NCI-H82 (cell line): ENCODE results near the gene TARS3.

Experiments used
- DNase-seq: peaks from one replicate; lab custom pipeline; 2025; lab: John Stamatoyannopoulos, UW

TARS3 gene

DNA sequence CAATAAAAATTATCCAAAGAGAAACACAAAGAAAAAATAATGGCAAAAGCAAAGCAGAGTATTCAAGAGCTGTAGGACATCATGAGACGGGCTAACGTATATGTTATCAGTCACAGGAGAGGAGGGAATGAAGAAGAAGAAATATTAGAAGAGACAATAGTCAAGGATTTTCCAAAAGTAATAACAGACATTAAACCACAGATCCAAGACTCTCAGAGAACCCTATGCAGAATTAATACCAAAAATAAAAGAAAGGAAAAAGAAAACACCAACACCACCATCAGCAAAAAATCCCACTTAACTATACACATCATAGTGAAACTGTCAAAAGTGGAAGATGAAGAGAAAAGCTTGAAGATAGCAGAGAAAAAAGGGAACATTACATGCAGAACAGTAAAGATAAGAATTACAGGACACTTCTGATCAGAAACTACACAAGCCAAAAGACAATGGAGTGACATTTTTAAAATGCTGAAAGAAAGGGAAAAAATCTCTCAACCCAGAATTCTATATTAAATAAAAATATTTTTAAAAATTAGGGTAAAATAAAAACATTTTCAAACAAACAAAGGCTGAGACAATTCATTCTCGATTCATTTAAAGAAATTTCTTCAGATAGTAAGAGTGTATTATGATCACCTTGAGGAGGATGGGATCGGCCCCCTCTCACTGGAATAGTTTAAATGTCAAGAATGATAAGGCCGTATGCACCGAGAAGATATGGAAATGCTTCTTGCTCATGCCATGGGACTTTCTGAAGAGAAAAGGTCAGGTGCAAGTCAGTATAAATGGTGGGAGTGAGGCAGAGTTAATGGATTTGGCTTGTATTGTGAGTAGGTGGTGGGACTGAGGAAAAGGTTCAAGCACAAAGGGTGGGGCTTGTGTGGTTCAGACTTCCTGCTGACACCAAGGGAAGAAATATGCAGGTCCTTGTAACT is 100.6 kb downstream of the TARS3 start:
- DNase-seq, result no peak

DNA sequence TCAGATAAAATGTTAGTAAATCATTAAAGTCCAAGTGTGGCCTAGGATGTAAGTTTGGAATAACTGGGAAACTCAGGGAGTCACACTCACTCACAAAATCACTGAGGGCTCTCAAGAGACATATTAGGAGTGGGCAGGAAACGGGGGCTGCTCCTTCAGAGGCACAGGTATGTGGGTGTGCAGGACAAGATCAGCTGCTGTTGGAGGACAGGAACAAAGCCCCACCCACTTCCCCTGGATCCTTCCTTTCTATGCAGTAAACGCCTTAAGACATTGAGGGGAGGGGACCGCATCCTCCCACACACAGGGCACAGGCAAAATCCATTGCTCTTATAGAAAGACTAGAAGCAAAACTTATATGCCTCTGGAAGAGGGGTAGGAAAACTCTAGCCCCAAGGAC is 102.3 kb downstream of the TARS3 start:
- no peak for DNase-seq

DNA sequence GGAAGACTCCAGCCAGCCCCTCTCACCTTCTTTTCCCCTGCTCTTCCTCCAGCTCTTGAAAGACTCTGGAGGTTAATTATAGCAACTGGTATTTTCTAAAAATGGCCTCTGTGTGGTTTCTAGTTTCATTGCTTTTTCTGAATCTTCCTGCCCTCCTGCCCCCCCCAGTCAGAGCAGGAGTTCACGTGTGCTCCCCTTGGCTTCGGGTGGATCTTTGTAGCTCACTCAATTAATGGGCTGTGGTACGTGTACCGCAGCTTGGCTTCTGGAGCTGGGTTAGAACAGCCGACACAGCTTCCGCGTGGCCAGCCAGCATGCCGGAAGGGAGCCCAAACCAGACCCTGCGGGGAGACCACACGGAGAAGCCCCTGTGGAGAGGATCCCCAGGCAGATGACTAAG is 103.6 kb downstream of the TARS3 start:
- no peak for DNase-seq

DNA sequence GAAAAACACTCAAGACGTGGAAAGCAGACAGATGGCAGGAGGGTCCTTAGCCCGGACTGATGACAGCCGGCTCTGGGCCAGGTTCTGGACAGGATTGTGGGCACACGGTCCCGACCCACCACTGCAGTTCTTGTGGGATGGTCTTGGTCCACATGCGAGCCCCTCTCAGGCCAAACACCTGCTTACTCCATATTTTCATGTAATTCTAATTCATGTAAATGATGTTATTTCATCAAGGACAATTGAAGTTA is 104.7 kb downstream of the TARS3 start:
- DNase-seq, result no peak

DNA sequence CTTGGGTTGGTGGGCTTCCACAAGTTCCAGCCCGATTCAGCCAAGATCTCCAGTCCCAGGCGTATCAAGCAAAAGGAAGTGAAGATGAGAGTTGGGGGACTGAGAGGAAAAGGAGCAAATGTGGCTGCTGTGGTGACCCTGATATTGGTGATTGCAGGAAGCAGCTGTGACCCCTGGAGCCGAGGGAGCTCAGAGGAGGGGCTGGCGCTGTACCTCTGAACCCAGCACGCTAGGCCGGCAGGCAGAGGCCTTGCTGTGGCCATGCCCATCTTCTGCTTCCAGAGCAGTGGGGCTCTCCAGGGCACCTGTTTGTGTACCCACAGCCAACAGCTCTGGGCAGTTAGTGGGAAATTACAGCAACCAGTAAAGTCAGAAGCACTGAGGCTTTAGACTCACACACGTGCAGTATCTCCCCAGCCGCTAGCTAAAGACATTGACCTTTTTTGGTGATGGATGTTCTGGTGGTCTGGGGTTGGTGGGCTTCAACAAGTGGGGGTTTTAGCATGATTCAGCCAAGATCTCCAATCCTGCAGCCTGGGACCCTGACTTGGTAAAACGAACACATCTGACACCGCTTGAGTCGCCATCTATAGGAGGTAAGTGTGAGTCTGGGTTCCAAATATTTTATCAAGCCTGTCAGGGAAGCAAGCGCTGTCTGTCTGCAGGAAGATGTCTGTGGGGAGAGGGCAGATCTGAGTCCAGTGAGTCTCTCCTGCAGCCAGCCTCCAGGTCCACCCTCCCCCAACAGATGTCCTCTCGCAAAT is 105.2 kb downstream of the TARS3 start:
- no peak for DNase-seq

DNA sequence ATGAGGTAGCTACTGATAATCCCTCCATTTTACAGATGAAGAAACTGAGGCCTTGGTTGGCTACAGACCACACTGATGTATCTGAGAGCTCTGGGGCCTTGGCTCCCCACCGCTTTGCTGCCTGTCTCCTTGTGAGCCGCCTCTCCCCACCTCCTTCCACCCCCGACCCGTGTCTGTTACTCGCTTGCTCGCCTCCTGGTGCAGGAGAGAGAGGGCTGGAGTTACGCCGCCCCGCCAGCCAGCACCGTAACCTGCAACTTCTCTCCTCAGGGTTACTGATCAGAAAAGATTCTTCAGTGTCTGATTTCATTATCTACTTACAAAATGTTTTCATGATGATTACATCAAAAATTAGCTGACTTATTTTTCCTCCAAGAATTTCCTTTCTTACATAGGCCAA is 106.2 kb downstream of the TARS3 start:
- no peak for DNase-seq

DNA sequence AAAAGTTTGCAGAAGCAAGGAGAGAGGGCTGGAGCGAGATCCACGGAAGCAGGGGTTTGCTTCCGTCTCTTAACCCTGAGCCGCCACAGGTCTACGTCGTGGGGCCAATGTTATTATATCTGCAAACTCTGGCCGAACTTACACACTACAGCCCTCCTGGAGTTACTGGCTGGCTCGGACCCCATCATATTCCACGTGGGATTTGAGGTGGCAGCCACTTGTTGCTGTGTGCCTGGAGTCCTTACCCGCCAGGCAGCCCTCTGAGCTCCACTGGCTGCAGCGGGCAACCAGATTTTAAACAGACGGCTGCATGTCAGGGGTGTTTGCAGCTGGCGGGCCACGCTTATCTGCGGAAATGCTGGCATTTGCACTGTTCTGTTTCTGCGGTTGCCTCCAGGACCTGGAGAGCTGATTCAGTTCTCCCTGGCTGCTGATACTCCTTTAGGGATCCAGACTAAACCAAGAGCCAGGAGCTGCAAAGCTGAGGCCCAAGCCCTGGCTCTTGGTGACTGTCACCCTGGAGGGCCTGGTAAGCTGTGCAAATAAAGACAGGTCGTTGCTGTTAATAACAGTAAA is 106.8 kb downstream of the TARS3 start:
- no peak for DNase-seq

DNA sequence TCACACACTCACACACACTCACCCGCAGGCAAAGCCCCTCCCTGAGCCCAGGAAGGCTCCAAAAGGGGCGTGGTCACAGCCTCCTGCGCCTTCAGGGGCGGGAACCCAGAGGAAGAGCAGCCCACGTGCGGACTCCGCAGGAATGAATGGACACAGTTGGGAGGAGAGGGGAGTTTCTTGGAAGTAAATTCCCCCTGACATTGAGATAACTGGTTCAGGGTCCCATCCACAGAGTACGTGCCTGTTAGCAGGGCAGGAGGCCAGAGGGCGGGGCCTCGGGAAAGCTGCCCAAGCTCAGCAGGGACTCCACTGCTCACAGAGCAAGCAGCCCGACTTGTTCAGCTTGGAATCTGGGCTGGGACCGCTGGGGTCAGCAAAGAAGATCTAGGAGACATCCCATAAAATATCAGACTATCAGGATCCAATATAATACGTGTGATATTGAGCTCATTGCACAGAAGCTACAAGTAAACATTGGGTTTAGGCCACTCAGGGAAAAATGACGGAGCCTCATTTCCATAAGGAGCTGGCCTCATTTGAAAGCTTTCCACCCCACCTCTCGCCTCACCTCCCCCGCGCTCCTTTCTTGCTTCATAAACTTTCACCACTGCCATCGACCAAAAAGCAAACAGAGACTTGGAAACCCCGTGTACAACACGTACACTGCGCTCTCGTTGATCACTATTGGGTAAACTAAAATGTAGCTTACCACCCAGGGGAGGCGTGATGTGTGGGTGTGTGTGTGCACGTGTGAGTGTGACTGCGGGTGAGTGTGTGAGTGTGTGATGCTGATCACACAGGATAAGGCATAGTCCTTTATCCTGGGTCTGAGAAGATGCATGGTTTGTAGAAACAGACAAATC is 108.1 kb downstream of the TARS3 start:
- DNase-seq, result peak; percentile 32

DNA sequence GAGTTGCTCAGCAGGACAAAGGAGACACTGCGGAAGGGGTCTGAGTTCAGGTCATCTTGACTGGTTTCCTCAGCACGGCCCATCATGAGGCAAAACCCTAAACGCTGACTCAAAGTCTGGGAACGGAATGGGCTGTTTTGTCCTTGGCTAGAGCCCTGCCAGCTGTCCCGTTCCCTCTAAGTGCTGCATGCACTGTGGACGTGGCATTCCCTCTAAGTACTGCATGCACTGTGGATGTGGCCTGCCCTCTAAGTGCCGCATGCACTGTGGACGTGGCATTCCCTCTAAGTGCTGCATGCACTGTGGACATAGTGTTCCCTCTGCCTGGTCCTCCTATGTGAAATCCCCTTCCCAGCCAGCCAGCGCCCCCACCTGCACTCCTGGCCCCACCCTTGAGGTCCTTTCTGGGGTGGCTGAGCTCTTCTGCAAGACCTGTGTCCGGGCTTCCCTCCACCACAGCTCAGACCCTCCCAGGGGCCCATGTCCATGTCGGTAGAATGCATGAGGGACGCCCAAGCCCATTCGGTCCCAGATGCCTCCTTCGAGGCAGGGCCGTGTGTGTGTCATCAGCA is 108.8 kb downstream of the TARS3 start:
- DNase-seq, result no peak

DNA sequence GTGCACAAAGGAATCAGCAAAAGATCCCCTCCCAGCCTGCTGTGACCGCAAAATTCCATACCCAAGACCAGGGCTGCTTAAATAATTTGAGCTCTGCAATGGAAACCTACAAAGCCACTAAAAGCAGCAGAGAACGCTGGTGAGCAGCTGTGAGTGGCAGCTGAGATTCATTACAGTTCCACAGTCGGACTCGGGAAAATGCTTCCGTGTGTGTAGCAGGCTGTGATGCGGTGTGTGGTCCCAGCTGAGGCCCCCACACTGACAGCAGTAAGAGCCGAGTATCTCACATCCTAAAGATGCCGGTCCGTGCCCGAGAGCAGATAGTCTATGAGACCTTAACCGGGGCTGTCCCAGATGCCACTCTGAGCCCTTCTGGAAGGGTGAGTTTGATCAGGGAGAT is 109.5 kb downstream of the TARS3 start:
- DNase-seq, result no peak

DNA sequence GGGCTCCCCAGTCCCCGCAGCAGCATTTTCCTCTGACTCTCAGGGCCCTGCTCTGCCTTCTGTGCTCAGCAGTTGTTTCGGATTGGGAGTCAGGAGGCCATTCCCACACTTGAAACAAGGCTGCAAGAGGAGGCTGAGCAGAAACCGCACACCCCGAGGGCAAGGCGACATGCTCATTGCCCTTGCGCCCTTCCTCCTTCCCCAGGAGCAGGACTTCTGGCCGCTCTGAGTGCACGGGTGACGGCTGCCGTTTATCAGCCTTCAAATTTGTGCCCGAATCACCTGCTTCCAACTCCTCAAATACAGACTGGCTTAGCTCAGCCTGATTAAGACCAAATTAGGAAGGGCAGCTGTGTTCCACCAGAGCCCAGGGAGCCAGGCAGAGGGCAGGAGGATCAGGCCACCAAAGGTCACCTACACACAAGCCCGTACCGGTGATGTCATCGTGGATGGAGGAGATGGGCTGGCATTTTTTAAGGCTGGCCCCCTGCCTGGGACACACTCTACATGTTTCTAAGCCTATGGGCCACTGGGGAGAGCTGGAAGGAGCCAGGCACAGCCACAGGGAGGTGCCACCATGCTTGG is 110.2 kb downstream of the TARS3 start:
- peak; percentile 13 for DNase-seq

DNA sequence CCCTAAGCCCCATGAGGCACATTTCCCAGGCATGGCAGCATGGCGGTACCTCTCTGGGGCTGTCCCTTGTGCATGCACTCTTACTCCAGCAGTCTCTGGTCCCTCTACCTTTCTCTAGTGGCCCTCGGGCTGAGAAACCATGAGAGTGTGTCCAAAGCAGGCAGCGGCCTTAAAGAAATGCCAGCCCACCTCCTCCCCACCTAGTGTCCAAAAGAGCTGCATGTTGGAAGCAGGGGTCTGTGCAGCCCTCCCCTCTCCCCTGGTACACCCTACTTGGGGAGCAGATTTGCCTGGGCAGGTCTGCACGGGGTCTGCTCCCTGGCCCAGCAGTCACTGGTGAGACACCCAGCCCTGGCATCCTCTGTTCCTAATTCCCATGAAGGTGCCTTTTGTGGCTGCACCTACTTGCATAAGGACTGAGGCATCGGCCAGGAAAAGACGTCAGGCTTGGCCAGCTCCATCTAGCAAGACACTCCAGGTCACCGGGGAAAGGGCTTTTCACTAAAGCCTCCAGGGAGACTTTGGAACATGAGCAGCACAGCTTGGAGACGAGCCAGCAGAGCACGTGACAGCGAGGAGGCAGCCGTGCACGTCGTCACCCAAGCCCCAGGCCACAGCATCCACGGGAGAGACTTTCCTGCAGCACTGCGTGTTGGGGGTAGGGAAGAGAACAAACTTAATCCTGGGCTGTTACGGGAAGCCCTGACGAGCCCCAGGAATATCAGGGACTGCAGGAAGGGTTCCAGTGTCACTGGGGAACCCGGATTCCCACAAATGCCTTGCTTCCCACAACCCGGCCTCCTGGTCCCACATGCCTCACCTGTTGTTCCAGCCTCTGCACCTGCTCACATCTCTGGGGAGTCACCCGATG is 110.9 kb downstream of the TARS3 start:
- peak; percentile 86 for DNase-seq

DNA sequence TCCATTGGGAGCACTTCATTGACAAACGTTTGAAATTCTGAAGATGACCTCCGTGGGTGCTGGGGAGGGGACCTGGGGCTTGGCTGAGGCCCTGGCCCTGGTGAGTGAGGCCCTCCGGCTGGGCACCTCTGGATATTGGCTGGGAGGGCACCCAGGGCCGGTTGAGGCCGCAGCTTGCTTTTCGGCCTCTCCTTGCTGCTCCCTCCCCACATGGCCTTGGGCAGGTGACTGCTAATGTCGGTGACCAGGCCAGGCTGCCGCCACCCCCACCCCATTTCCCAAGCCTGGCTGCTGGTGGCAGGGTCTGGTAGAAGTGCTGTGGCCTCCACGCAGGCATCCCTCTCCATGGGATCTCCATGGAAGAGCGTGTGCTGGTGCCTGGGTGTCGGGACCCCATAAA is 111.6 kb downstream of the TARS3 start:
- DNase-seq, result no peak

DNA sequence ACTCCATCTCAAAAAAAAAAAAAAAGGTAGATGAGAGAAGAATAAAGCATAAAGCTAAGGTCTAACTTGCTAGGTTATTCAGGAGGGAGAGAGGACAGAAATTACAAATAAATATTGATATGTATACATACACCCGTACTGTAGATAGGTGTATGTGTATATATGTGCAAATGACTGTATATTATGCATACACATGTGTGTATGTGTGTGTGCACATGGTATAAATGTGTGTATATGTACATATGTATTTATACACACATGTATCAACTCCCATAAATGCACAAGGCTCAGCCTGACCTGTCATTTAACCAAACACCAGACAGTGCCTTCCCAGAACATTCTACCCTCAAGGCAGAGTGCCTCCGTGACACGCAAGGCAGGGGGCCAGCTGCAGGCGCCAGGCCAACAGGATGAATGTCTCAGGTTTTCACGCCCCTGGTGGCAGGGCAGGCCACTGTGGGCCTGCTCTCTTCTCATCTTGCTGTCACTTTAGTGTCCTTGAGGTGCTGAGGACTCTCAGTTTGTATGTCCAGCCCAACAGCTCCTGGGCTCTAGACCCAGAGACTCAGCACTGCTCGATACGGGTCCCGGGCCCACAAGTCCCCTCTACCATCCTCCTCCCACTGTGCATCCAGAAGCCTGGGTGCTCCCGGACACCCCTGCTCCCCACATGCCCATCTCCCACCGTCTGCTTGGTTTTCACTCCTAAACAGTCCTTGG is 112.5 kb downstream of the TARS3 start:
- DNase-seq, result no peak

DNA sequence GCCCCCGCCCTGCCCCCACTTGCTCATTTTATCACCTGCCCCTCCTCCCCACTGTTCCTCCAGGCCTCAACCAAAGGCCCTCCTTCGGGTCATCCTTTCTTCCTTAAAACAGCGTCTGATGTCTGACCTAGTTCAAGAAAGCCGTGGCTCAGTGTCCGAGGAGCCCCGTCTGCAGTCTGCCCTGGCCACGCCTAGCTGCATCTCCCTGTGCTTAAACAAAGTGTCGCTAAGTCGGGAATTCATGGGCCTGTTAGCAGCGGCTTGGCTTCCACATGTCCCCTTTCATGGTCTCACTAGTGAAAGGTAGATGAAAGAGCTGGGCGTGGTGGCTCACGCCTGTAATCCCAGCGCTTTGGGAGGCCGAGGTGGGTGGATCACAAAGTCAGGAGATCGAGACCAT is 113.3 kb downstream of the TARS3 start:
- DNase-seq, result no peak

DNA sequence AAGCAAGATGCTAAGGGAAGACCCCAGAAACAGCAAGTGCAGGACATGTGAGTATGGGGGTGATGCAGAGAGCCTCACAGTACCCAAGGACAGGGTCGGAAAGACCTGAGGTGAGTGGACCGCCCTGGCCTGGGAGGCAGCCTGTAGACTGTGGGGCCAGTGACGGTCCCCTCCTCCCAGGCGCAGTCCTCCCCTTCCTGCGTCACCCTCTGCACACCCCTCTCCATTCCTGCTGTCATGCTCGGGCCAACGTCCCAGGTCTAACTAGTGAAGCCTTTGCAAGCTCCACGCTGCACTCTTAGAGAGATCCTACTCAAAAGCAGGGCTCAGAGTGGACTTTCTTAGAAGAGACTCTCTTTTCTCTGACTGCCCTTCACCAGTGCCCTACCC is 113.7 kb downstream of the TARS3 start:
- no peak for DNase-seq

DNA sequence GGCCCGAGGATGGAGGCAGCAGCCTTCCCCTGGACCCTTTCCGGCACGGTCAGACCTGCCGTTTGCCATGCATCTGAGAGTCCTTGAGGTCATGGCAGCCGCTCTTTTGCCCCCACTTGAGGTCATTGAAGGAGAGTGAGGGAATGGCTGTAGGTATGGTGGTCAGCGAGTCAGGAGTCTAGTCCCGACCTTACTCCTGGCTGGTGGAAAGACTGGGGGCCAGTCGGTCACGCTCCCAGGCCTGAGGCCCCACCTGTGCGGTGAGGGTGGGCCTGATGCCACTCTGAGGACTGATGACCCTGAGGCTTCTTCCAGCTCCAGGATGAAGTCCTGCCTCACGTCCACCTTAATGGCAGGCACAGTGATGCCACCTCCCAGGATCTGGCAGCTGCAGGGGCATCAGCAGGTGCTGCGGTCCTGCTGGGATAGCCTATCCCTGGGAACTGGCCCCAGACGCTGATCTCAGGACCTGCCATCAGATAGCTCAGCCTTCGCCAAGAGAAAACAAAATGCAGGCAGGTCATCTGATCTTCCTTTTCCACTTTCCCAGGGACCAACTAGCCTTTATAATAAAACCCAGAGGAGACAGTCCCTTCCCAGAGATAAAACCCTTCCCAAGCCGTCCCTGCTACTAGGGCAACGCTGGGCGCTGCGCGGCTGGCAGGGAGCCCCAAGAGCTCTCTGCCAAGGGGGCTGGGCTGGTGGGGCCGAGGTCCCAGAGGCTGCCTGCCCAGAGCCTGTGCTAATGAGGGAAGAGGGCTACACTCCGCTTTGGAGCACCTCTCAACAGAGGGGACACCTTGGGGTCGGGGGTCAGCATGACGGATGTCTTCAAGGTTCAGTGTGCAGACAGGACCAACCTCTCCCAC is 114.3 kb downstream of the TARS3 start:
- no peak for DNase-seq

DNA sequence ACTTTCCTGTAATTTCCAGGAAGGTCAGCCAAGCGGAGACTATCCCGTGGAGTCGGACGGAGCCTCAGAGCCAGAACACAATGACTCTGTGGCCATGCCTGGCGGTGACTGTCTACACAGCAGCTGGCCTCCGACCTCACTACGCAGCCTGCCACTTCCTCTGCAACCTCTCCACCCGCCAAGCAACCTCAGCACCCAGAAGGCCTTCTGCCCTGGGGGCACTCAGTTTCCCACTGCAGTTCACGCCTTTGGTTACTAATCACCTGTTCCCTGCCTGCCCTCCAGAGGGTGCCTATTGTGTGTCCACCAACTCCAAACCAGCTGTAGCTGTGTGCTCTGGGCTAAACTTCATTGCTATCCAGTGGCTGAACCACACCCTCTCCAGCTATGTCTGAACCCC is 116.1 kb downstream of the TARS3 start:
- DNase-seq, result no peak

DNA sequence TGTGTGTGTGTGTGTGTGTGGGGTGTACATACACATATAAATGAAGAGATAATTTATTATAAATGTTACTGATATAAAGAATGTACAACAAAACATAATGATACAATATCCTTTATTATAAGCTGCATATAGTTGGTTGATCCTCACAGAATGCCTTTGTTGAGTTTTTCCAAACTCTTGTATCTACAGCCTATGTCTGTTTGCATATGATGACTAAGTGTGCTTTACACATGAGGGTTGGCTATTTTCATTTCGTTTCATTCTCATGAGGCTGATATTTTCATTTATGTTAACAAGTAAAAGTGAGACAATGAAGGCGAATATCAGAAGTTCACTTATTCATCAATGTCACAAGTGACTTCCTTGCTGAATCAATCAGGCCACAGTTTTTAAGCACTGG is 117.2 kb downstream of the TARS3 start:
- DNase-seq, result no peak
